ENCODE measurements around the gene NFATC3. TPM values are rescaled to one million over a fixed set of nuclear protein-coding genes. Genes with fewer than 3 reads are reported as not detected.

NFATC3 gene
- total RNA-seq, 1 donor from 2014 or later, result 51.8 TPM

GRCh38 chr16:68074850-68075555 is 10.2 kb upstream of the NFATC3 start:
- H3K4me1 Mint-ChIP-seq, result no peaks in the 10 kb centered on the region
- H3K9me3 Mint-ChIP-seq, result no peaks in the 10 kb centered on the region
- no peak for TF ChIP-seq CTCF (IDR thresholded peaks at IDR 0.05; ENCODE audit: unreplicated experiment)
- H3K27me3 Mint-ChIP-seq (ENCODE audit: low read depth), result no peaks in the 10 kb centered on the region
- no peak overlapping the region for H3K27ac Mint-ChIP-seq
- peaks cover 28% of the 10 kb centered on the region for H3K36me3 Mint-ChIP-seq
- DNase-seq (ENCODE audit: low spot score in 2 of 2, unreplicated experiment in 2 of 2), result no peak
- no peak overlapping the region for H3K4me3 Mint-ChIP-seq

- Mint-ChIP-seq H3K36me3 (peaks cover 23% of the 10 kb centered on the region), H3K4me3 (no peak overlapping the region), H3K27ac (no peak overlapping the region), H3K9me3 (no peaks in the 10 kb centered on the region), H3K27me3 (ENCODE audit: low read depth) (no peaks in the 10 kb centered on the region), H3K4me1 (no peaks in the 10 kb centered on the region)
- TF ChIP-seq CTCF (IDR thresholded peaks at IDR 0.05; ENCODE audit: unreplicated experiment), result no peak
- DNase-seq (ENCODE audit: low spot score in 2 of 2, unreplicated experiment in 2 of 2), result no peak
These were observed 9.2 kb upstream of the NFATC3 start for GRCh38 chr16:68075980-68076379.

GRCh38 chr16:68076560-68076959 is 8.6 kb upstream of the NFATC3 start:
- no peaks in the 10 kb centered on the region for H3K4me1 Mint-ChIP-seq
- no peaks in the 10 kb centered on the region for H3K27me3 Mint-ChIP-seq (ENCODE audit: low read depth)
- DNase-seq (ENCODE audit: low spot score in 2 of 2, unreplicated experiment in 2 of 2), result no peak
- no peak overlapping the region for H3K4me3 Mint-ChIP-seq
- no peaks in the 10 kb centered on the region for H3K9me3 Mint-ChIP-seq
- H3K27ac Mint-ChIP-seq, result no peak overlapping the region
- TF ChIP-seq CTCF (IDR thresholded peaks at IDR 0.05; ENCODE audit: unreplicated experiment), result no peak
- H3K36me3 Mint-ChIP-seq, result peaks cover 19% of the 10 kb centered on the region

GRCh38 chr16:68077866-68078700 is 7.1 kb upstream of the NFATC3 start:
- H3K27ac Mint-ChIP-seq, result no peak overlapping the region
- peaks cover 19% of the 10 kb centered on the region for H3K36me3 Mint-ChIP-seq
- DNase-seq (ENCODE audit: low spot score in 2 of 2, unreplicated experiment in 2 of 2), result no peak
- H3K9me3 Mint-ChIP-seq, result no peaks in the 10 kb centered on the region
- H3K4me3 Mint-ChIP-seq, result no peak overlapping the region
- TF ChIP-seq CTCF (IDR thresholded peaks at IDR 0.05; ENCODE audit: unreplicated experiment), result no peak
- H3K4me1 Mint-ChIP-seq, result peaks cover under 1% of the 10 kb centered on the region
- H3K27me3 Mint-ChIP-seq (ENCODE audit: low read depth), result no peaks in the 10 kb centered on the region

GRCh38 chr16:68078701-68079375 is 6.3 kb upstream of the NFATC3 start:
- Mint-ChIP-seq H3K36me3 (peaks cover 17% of the 10 kb centered on the region), H3K9me3 (no peaks in the 10 kb centered on the region), H3K4me3 (no peak overlapping the region), H3K27me3 (ENCODE audit: low read depth) (no peaks in the 10 kb centered on the region), H3K27ac (no peak overlapping the region), H3K4me1 (peaks cover 8% of the 10 kb centered on the region)
- no peak for DNase-seq (ENCODE audit: low spot score in 2 of 2, unreplicated experiment in 2 of 2)
- TF ChIP-seq CTCF (IDR thresholded peaks at IDR 0.05; ENCODE audit: unreplicated experiment), result no peak
